GM19328 (cell line): ENCODE data around the gene TYSND1.
"Not testable (repeated sequence)": the region's sequence is repeated elsewhere in the genome, so short reads cannot be mapped to it uniquely, and the experiment has no call there.

Experiments used
- ATAC-seq: cut with Tn5 transposase; IDR thresholded peaks from one replicate; pipeline ENCODE4 v1.9.1; 2021; ENCODE audit warnings: mild to moderate bottlenecking, moderate library complexity; ENCODE audit not compliant: unreplicated experiment

TYSND1 gene

DNA sequence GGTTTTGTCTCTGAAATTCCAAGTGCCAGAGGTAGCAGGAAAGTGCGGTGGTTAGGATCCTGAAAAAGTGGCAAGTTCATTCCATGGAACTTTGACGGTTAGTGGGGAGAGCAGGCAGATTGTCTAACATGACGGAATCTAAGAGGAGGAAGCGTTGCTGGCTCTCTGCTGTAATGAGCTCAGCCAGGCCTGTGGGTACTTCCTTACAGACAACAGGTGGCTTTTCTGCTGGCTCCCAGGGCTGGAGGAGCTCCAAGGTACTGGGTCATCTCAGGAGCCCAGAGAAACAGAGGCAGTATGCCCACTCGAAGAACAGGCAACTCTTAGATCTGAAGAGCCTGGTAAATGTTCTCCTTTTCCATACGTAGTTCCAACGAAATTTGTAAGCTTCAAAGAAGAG lies 10.8 kb downstream of the TYSND1 start:
- no peak for ATAC-seq

DNA sequence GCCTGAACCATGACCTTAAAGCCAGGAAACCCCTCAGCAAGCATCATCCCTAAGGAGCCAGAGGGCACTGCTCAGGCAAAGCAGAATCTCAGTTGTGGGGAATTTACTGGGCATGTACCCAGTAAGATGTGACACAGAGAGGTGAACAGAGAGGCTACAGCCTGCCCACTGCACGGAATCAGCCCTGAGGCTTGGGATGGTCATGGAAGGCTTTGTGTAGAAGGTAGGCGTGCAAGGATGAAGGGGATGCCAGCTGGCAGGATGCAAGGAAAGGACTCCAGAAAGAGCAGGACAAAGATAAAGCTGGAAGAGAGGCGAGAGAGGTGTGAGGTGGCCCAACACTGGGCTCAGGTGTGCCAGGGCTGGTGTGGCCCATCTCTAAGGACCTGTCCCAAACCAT lies 11.5 kb downstream of the TYSND1 start:
- no peak for ATAC-seq

DNA sequence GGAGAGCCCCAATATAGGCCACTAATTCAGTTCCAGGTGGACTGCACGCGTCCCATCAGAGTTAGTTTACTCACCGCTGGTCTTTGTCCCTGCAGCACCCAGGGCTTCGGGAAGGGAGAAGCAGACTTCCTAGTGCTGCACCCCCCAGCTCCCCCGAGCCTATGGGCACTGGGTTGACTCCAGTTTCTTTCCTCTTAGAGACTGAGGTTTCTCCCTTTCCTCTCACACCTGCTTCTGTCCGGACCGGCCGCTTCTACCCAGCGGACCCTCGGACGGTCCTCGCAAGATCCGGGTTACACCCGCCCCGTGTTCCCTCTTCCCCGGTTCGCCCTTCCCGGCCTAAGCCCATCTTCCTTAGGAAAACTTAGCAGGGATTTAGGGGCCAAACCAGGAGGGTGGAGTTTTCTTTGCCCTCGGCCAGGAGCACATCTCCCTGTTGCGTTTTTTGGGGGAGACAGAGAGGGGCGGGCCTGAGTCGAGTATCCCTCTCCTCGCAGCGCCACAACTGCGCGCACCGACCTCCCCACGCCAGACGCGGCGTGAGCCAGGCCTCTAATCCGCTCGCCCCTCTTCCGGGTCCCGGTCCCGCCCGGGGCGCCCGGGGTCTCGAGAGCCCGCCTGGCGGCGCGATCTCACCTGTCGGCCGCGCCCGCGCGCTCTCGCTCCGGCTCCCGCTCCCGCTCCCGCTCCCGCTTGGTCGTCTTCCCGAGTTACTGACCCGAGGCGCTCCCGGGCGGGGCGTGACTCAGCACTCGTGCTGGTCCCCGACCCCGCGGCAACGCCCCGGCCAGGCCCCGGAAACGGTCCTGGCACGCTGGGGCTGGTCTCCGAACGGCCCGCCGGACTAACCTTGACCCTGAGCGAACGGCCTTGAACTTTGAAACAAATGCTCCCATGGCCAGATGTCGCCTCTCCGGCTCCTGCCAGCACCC lies 14.1 kb downstream of the TYSND1 start, which contains the start of gene AIFM2:
Gene AIFM2 (minus strand): TSS at position 728 of the 932 bp plus-strand sequence. CDS start 8,741 bp downstream, outside the sequence.
- peak; percentile 76 for ATAC-seq

- no peak for ATAC-seq
Observed at GRCh38 chr10:70131560-70131937, 15.0 kb downstream of the TYSND1 start.

- no peak for ATAC-seq
Observed at GRCh38 chr10:70130878-70131559, 15.5 kb downstream of the TYSND1 start.

DNA sequence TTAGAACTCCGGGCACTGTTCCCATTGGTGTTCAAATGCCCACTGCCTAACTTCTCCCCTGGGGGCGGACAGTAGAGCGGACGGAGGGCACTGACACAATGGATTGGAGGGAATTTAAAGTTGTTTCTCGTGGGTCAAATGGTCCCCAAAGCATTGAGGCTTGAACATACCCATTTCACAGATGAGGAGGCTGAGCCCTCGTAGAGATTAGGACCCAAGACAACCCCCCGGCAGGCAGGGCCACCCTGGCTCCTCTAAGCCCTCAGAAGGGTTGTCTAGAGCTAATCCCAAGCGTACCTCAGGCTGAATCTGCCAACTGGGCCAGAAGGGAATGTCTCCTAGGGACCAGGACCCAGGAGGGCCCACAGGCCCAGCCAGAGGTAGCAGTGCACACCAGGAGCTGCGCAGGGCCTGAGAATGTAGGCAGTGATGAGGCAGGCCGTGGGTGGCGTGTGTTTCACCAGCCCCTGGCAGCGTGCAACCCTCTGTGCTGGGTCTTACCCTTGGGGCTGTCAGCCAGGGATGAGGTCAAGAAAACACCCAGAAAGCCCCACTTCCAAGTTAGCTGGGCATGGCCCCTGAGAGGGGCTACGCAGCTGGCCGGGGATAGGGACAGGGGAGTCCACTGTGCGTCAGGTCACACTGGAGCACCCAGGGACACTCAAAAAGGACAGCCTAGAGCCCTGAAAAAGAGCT lies 19.7 kb downstream of the TYSND1 start:
- no peak for ATAC-seq

DNA sequence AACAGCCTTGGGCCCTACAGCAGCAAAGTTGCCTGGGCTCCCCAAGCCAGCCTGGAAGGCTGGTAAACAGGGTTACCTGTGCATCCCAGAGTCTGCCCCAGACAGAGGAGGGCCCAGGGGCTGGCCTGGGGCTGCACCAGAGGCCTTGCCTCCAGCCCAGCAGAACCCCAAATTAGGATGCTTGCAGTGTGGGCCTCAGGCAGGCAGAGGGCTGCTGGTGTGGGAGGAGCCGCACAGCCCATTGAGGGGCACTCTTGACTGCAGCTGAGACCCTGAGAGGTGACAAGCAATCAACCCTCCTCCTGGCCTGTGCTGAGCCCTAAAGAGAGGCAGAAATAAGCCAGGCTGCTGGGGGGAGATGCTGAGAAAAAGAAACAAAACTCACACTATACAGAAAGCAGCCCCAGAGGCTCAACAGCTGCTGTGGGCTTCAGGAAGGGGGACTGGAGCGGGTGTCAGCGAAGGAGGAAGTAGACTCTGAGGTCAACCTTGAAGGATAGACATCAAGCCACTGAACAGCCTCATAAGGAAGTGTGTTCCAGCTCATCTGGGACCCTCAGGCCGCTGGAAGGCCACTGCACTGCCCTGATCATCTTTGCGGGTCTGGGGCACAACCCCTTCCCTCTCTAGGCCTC lies 20.5 kb downstream of the TYSND1 start:
- ATAC-seq = no peak

DNA sequence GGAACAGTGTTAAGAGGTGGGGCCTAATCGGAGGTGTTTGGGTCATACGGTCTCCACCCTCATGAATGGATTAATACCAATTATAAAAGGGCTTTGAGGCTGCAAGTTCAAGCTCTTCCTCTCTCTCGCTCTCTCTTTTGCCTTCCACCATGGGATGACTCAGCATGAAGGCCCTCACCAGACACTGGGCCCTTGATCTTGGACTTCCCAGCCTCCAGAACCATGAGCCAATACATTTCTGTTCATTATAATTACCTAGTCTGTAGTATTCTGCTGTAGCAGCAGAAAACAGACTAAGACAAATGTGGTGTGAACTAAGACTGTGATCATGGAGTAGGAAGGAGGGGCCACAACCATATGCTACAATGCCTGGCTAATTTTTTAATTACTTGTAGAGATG lies 21.6 kb downstream of the TYSND1 start:
- no peak for ATAC-seq

GRCh38 chr10:70124415-70124814 lies 22.1 kb downstream of the TYSND1 start:
- no peak for ATAC-seq

GRCh38 chr10:70123817-70124216 lies 22.7 kb downstream of the TYSND1 start:
- no peak for ATAC-seq

GRCh38 chr10:70123166-70123565 lies 23.3 kb downstream of the TYSND1 start:
- not testable (repeated sequence) for ATAC-seq

DNA sequence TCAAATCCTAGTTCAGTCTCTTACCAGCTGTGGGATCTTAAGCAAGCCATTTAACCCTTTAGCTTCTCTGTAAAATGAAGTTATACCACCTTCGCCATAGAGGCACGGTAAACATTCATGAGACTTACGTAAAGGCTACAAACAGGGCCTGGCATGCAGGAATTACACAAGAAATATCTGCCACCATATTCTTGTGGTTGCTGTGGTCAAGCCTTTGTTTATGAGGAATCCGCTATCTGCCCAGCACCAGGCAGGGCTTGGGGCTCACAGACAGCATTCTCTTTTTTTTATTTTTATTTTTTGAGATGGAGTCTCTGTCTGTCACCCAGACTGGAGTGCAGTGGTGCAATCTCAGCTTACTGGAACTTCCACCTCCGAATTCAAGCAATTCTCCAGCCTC lies 23.8 kb downstream of the TYSND1 start:
- no peak for ATAC-seq

DNA sequence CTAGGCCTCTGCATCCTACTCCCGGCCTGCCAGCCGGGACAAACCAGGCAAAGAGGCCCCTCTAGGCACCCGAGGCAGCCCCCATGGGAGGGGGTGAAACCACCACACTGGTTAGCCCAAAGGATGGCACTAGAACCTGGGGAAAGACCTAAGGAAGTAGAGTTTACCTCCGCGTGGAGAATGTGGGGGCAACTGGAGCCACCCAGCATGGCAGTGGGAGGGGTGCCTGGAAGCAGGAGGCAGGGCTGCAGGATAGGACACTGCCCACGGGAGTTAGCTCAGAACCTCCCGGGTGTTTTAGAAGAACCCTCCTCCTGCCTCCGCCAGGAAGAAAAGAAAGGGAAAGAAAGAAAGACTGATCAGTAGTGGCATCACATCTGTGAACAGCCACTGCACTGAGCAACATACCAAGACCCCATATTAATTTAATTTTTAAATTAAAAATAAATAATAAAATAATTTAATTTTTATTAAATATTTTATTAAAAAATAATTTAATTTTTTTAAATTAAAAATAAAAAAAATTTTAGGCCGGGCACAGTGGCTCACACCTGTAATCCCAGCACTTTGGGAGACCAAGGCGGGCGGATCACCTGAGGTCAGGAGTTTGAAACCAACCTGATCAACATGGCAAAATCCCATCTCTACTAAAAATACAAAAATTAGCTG lies 25.1 kb downstream of the TYSND1 start:
- ATAC-seq = no peak

DNA sequence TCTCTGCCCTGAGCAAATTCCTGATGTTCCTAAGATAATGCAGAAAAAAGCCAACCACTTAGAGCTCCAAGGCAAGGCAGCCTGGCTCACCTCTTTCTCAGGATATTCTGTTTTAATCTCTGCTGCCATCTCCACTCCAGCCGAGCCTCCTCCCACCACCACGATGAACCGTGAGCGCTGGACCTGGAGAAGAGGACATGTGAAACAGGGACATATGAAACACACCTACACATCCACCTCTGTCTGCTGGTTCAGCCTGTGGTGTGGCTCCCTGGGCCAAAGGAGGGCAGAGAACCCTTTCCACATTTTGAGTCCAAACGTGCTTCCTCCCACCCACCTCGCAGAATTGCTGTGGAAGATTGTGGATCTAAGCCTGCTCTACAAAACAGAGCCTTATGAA lies 26.1 kb downstream of the TYSND1 start:
- ATAC-seq = no peak

DNA sequence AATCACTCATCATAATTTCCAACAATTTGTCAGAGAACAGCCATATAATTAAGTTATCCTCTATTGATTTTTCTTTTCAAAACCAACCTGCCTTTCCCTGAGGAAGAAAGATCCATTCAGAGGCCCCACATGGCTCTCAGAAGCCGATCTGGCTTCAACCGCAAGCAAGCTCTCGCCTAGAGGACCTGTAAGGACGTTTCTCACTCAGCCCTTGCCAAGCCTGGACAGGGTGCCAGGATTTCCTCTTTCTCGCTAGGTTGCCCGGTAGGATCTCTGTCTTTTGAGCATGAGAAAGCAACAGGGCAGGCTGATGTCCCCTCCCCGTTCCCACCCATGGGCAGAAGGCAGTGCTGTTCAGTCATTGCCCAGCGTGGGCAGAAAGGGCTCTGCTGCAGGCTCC lies 26.9 kb downstream of the TYSND1 start:
- no peak for ATAC-seq

- no peak for ATAC-seq
Observed at GRCh38 chr10:70119197-70119596, 27.3 kb downstream of the TYSND1 start.

GRCh38 chr10:70118196-70118595 lies 28.3 kb downstream of the TYSND1 start:
- ATAC-seq = no peak

DNA sequence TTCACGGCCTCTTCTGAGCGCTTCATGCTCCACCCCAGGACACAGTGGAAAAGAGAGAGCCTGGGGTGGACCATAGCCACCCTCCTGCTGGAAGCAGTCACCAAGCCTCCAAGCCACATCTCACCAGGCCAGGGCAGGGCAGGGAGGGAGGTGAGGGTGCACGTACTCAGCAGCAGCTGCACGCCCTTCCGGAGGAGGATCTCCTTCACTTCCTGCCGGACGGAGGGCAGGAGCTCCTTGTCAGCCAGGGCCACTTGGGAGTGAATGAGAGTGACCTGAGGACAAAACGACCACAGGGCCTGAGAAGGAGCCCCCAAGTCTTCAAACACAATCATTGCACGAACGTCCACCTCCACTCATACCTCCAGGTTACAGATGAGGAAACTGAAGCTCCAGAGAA lies 28.9 kb downstream of the TYSND1 start:
- ATAC-seq = no peak

- ATAC-seq = no peak
Observed at GRCh38 chr10:70115948-70116682, 30.4 kb downstream of the TYSND1 start.

- ATAC-seq = no peak
Observed at GRCh38 chr10:70114902-70115301, 31.6 kb downstream of the TYSND1 start.
